Measurements from ENCODE around the gene RAB6B.
A peak's percentile ranks its signal among the peaks of the same experiment; 100 is the strongest.

Gene RAB6B

DNA sequence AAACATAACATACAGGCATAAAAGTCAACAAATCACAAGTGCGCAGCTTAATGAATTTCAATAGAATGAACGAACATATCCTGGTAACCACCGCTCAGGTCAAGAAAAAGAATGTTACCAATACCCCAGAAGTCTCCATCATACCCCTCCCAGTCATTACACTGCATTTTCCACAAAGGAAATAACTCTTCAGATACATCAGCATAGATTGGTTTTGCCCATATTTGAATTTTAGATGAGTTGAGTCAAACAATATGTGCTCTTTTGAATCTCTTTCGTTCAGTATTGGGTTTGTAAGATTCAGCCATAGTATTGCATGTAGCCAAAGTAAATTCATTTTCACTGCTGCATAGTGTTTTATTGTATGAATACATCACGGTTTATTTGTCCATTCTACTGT lies 6.2 kb upstream of the RAB6B start:
- DNase-seq (ENCODE audit: low read depth): no peak
- no peak overlapping the region for H3K4me3 ChIP-seq (ENCODE audit: low read length)
- TF ChIP-seq CTCF (IDR thresholded peaks at IDR 0.05; ENCODE audit: insufficient read depth, low read depth, low read length, missing control alignments): no peak

- no peak for DNase-seq (ENCODE audit: low read depth)
- TF ChIP-seq CTCF (IDR thresholded peaks at IDR 0.05; ENCODE audit: insufficient read depth, low read depth, low read length, missing control alignments): no peak
Measured at GRCh38 chr3:133901083-133901482, 5.4 kb upstream of the RAB6B start.

DNA sequence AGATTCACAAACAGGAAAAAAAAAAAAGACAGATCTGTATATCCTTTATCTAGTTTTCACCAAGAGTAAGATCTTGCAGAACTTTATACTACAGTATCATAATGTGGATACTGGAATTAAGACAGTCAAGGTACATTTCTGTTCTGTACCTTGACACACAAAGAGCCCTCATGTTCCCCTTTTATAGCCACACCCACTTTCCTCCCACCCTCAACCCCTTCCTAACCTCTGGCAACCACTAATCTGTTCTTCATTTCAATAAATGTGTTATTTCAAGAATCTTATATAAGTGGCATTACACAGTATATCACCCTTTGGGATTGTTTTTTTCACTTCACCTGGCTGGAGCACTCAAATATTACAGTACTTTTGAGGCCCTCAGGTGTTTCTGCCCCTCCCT lies 3.6 kb upstream of the RAB6B start:
- DNase-seq (ENCODE audit: low read depth): no peak
- no peak for TF ChIP-seq CTCF (IDR thresholded peaks at IDR 0.05; ENCODE audit: insufficient read depth, low read depth, low read length, missing control alignments)
- no peak overlapping the region for H3K4me3 ChIP-seq (ENCODE audit: low read length)

More at GRCh38 chr3:133901083-133901482, 5.4 kb upstream of the RAB6B start:
- H3K4me3 ChIP-seq (ENCODE audit: low read length): no peak overlapping the region

DNA sequence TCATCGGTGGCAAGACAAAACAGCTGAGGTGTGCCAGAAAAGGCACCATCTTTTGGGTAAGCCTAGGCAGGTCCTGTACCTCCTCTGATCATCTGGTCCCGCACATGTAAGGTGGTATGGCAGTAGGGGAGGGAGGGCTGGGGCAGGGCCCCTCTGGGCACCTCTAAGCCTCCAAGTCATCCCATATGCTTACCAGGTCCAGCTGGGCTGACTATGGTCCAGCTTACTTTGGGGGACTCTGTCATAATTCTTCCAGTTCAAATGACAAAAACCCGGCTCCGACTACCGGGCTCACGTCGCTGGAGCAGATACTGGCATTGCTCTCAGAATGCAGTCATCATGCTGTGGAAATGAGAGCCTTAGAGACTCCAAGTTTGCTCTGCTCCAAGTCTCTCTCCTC lies 1.9 kb upstream of the RAB6B start:
- no peak overlapping the region for H3K4me3 ChIP-seq (ENCODE audit: low read length)
- DNase-seq (ENCODE audit: low read depth): no peak
- no peak for TF ChIP-seq CTCF (IDR thresholded peaks at IDR 0.05; ENCODE audit: insufficient read depth, low read depth, low read length, missing control alignments)

DNA sequence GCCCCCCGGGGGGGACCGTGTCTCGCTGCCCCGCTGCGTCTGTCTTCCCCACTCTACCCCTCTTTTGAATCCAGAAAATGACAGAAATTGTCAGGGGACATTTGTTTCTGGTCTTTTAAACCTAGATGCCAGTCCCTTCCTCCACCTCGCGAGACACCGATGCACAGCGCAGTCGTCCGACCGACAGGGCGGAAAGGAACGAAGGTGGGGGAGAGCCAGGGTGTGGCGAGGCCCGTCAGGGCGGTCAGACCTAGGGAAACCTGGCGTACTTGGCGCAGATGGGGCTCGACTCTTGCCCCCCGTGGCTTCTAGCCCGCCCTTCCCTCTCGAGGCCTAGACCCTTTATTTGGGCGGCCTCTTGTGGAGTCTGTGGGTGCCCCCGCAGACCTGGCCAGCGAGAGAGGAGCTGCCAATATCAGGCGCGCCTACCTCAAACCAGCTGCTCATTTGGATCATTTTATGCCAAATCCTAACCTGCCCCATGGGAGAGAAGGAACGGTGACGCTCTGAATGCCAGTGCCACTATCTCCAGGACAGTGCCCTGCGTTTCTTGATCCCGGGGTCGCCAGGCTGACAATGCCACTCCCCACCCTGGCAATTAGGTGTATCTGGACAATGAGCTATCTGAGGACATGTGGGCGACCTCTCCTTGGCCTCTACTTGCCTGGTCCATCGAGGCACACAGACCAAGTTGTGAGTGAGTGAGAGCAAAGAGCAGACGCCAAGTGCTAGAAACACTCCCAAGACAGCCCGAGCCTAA lies 500 bp upstream of the RAB6B start:
- DNase-seq (ENCODE audit: low read depth): peak; percentile 10
- no peak for TF ChIP-seq CTCF (IDR thresholded peaks at IDR 0.05; ENCODE audit: insufficient read depth, low read depth, low read length, missing control alignments)
- H3K4me3 ChIP-seq (ENCODE audit: low read length): peak overlapping the region; percentile 34

GRCh38 chr3:133894353-133895207 lies 1.1 kb downstream of the RAB6B start:
- no peak for DNase-seq (ENCODE audit: low read depth)
- no peak overlapping the region for H3K4me3 ChIP-seq (ENCODE audit: low read length)
- no peak for TF ChIP-seq CTCF (IDR thresholded peaks at IDR 0.05; ENCODE audit: insufficient read depth, low read depth, low read length, missing control alignments)
